ENCODE data around the gene DHRS4.

DHRS4 gene

DNA sequence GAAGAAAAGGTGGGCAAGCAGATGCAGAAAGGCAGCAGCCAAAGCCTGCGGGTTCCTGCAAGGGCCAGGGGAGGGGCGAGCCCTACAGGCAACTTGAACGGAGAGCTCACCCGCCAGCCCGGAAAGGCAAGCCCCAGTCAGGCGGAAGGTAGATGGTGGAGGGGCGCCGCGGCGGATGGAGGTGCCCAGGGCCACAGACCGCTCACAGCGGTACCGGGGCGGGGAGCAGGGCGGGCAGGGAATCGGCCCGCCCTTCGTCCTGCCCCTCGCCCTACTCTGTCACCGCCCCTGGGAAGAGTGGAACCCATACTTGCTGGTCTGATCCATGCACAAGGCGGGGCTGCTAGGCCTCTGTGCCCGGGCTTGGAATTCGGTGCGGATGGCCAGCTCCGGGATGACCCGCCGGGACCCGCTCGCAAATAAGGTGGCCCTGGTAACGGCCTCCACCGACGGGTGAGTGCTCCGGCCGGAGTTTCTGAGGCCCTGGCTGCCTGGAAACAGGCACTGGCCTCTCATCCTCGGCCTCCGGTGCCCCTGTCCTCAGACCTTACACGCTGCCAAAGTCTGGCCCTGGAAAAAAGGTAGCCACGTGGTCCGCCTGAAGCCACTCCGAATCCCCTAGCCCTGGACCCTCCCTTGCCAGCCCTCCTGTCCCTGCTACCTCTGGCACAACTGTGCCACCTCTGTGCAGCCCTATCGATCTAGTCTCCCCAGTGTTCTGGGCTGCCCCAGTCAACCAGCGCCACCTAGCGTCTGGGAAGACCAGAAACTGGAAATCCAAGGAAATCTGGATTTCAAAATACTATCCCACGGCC is at the start of gene DHRS4:
Gene DHRS4, plus strand, starts transcription at position 307 of the 815 bp plus-strand sequence. Its CDS starts 19 bp downstream, at position 326.
- DNase-seq = peak; percentile 78

DNA sequence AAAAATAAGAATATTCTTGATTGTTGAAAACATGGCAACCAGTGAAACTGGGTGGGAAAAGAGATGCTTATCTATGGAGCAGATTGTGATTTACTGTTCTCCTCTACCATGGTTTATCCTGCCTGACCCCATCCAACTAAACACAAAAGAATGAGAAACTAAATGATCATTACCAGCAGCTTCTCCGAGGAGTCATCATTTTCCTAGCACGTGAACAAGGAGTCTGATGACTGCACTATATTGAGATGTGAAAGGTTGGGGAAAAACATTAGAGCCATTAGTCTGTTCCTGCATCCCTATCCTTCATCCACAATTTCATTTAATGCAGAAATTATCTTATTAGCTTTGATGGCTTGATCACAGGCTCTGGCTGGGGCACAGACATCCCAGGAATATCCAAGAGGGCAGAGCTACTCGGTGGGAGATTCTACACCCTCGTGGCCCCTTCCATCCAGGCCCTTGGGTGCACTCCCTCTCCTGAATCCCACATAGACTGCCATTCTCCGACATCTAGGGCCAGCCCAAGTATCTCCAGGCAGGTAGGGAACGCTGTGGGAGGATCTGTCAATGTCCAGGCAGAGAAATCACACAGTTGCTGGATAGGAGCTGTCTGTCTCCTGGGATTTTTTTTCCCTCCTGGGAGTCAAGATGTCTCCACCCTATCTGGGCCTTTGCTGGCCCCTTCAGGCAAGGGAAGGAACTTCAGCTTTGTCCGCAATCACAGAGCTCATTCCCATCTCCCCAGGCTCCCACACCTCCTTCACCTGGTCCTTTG is 43.3 kb upstream of the DHRS4 start:
- peak; percentile 45 for DNase-seq

DNA sequence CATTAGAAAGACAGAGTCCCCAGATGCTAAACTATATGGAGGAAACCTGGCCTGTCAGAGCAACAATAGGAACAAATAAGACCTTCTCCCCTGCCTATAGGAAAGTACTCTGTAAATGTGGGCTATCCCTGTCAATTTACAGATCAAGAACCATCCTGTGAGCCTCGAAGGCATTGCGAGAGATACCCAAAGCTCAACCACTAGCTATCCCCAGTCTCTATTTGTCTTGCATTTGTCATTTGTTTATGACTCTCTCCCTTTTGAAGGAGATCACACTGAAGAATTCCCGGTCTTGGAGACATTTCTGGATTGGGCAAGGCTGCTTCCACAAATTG is 42.7 kb upstream of the DHRS4 start:
- DNase-seq = no peak

DNA sequence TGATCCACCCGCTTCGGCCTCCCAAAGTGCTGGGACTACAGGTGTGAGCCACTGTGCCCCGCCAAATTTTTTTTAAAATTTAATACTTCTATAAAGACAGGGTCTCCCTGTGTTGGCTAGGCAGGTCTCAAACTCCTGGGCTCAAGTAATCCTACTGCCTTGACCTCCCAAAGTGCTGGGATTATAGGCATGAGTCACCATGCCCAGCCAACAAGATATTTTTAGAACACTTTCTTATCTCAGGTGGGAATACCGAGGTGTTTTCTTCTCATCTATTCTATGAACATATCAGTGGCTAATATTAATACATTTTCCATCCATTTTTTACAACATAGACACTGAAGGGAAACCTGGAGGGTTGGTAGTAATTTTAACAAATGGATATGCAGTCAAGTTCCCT is 38.0 kb upstream of the DHRS4 start:
- DNase-seq = no peak

DNA sequence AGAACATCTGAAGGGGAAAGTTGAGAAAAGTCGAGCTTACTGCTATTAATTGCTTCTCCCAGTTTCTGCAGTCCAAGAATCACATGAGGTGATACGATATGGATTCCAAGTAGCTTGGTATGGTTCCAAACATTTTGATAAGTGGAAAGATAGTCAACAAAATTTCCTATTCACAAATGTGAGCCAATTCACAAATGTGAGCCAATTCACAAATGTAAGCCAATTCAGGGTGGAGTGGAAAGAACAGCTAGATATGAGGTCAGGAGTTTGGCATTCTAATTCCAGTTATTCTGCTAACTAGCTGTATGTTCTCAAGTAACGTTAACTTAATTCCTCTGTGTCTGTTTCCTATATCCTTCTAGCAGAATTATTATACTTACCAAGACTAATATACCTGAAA is 37.6 kb upstream of the DHRS4 start:
- DNase-seq = no peak

DNA sequence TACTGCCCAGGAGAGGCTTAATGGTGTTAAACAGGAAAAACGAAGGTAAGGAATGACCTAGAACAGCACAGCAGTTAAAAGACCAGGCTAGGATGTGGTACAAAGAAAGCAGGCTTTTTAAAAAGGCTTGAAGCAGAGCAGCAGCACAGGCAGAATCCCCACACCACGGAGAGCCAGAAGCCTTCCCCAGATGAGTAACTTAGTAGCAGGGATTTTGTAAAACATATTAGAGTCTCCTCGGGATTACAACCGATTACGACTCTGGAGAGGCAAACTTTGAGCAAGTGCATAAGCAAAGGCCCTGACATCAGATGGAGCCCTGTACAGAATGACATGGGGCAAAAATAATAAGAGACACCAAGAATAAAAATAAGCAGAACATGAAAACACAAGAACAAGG is 37.1 kb upstream of the DHRS4 start:
- DNase-seq = no peak

DNA sequence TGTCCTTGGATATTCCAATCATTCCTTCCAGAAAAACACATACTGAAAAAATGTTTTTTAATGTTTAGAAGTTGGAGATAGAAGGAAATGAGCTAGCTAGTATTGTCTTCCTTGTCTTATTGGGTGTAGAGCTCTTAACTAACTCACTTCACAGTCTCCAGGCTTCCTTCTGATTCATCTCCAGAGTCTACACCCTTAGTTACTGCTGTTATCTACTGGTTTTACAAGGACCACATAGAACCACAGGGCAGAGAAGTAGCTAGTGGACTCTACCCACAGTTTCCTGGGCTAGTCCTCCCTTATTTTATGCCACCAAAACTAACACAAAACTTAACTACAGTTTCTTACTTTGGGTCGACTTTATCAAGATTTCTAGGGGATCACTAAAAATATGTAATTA is 31.0 kb upstream of the DHRS4 start:
- DNase-seq = no peak

DNA sequence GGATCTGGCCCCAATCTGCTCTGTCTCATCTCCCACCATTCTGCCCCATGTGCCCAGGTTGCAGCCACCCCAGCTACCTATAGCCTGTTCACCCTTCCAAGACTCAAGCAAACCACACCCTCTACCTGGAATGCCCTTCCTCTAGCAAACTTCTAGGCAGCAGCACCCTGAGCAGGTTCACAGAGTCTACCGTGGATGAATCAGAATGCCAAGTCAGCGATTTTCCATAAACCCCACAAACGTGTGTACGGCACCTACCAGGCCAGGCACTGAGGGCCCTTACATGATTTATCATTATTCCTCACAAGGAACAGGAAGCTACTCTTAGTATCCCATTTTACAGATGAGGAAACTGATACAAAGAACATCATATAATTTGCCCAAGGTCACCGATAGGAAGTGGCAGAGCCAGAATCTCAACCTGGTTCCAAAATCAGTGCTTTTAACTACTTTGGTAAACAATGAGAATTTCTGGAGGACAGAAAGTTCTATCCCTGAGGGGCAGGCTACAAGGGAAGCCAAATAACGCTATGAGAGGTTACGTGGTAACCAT is 28.0 kb upstream of the DHRS4 start:
- DNase-seq = no peak

DNA sequence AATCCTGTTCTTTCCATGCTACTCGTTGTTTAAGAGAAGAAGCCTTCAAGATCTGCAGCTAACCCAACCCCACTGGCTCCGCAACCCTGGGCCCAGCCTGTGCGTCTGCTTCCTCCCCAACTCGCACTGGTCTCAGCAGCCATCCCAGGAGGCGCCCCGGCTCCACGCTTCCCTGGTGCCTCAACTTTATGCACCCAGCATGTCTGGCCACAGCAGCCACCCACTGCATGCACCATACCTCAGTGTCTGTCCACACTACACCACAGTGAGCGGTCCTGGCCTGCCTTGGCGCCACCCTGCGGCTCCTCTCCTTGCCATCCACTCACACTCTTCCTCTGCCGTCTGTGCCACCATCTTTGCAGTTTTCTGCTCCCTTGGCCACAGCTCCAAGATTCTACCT is 27.0 kb upstream of the DHRS4 start:
- DNase-seq = no peak

DNA sequence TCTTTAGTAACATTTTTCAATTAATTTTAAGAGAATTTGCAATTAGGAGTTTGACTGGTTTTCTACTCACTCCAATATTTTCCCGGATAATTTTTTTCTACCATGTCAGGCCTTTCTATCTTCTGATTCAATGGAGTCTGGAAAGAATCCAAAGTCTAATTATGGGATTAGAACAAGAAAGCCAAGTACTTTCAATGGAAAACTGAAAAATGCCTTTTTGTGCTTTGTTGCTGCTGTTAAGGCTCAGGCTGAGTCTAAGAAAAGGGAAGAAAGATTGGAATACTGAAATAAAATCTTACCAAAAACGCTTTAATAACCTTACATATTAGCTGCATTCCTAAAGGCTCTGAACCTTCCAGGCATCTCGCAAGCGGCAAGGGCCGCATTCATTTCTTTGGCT is 24.4 kb upstream of the DHRS4 start:
- DNase-seq = no peak

DNA sequence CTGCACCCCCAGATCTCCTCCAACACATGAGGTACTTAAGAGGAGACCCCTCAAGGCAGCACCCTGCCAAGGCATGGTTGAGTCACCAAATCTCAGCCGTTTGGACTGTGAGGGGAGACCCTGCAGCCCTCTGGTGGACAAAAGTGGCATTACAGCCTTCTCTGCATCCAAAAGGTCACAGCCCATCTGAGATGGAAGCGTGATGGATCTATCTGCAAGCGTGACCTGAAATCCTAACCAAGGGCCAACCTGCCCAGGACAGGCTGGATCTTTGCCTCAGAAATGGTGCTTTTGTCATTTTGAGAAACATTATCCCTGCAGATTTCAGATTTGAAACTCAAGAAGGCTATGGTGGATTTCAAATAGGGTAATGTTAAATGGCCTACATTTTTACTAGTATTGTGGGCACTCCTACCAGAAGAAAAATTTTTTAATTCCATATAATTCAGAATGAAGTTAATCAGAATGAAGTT is 23.7 kb upstream of the DHRS4 start:
- peak; percentile 55 for DNase-seq

DNA sequence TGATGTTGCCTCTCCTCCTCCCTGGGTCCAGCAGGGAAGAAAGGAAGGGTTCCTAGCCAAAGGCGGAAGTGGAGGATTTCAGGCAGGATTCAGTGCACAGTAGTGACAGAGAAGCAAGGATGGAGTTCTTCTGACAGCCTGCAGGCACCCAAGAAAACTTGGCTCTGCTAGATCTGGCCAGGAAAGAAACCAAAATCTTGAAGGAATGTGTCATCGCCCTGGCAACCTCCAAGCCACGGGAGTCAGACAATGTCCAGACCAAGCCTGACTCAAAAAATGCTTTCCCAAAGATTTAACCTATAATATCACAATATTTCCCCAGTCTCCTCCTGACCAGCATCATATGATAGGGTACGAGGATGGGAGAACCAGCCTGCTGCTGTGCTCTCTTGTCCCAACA is 22.8 kb upstream of the DHRS4 start:
- DNase-seq = peak; percentile 26

DNA sequence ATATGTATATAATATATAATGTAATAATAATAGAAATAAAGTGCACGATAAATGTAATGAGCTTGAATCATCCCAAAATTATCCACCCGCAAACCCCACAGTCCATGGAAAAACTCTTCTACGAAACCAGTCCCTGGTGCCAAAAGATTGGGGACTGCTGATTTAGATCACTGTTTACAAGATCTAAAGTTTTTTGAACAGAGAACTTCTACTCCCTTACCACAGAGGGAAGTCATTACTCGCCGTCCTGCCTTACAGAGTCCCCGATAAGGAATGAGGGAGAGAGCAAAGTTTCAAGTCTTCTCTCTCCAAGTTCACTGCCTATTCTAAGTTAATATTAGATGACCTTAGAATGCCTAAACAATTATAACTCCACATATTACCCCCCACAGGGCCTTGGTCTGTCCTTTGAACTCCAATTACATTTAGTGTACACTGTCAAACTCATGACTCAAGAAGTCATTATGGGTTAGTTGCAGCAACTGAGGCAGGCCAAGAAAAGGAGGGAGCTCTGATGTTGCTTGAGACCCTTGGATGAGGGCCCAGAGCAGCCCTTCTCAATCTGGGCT is 21.8 kb upstream of the DHRS4 start:
- DNase-seq = no peak

DNA sequence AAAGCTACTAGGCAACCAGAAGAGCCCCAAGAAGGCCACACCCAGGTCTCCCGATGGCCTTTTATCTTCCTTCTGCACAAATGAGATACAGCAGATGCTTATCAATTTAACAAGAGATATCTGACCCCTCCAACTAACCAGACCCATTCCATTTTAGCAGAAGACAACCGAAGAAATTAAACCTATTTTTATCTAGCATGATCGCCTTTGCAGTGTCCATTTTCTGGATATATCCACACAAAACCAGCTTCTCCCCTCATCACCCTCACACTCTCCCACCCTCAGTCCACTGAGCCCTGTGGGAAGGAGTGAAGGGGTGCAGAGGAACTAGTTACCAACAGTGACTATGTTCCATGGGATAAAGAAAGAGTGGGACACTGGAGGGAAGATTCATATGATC is 20.9 kb upstream of the DHRS4 start:
- DNase-seq = no peak

DNA sequence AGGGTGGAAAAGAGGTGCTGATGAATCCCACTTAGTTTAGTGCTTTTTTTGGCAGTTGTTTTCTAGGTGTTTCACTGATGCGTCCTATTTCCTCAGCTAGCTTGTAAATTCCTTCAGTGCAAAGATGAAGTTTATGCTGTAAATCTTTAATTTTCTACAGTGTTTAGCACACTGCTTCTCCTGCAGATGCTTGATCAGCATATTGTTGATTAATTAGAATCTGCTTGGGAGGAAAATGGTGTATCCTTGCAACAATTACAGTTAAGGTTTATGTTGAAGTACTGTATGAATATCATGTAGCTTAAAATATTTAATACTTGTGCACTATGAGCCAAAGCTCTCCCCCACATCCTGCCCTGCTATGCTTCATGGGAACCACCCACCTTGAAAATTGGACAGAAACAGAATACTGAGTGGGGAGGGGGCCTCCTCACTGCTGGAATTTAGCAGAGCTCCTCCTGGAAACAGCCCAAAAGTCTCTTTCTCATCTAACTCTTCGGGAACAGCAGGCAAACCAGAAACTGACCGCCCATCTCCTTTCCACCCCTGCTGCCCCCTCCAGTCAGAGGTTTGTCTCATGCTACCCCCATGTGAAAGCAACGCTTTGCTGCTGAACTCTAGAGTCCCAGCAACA is 20.3 kb upstream of the DHRS4 start:
- no peak for DNase-seq

DNA sequence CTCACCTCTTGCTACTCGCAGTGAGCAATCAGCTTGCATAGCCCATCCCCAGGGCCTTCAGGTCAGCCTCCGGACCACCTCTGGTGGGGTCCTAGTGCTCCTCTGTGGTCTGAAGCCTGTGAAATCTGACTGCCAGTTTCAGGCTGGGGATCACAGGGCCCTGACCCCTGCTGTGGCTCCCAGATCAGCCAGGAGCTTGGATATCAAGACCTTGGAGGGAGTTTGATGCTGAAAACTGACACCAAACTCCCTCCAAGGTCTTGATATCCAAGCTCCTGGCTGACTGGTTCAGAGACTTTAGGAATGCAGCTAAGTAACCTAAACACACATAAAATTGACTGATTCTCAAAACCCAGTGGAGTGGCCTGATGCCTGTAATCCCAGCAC is 19.8 kb upstream of the DHRS4 start:
- DNase-seq = no peak

DNA sequence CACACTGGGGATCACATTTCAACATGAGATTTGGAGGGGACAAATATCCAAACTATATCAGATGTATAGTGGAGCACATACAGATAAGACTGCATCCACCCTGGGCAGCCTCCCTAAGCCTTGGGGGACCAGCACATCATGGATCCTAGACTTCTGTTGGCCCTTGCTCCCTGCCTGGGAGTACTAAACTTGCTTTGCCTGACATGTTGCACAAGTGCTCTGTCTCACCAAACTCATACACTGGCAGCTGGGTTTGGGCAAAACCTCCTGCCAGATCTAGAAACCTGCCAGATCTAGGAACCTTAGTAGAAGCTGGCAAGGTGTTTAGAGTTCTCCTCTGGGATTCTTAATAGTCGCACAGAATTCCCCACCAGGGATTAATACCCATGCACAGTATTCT is 18.4 kb upstream of the DHRS4 start:
- DNase-seq = no peak

DNA sequence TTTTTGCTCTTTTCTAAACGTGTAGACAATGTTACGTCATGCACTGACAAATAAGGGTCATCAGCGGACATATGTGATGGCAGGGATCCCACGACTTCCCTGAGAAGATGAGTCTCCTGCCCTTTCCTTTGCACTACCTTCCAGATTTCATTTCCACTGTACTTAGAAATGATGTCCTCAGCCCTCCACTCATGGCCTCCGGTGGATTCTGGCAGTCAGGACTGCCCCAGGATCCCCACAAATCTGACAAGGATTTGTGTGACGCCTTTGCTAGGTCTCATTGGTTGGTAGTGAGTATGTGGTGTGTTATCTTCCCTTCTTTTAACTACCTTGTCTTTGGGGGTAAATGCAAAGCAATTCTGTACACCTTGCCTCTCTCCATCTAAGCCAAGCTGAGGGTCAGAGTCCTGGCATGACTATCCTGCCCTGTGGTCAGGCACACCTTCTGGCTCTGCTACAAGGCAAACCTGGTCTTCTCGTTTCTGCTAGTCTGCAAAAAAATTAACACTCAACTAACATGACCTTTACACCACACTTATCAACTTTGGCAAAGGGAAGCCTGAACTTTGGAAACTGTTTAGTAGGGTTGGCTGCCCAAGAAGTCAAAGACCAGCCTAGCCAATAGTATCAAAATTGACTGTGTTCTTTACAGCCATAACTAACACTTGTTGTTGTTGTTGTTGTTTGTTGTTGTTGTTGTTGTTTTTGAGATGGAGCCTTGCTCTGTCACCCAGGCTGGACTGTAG is 17.3 kb upstream of the DHRS4 start:
- no peak for DNase-seq

DNA sequence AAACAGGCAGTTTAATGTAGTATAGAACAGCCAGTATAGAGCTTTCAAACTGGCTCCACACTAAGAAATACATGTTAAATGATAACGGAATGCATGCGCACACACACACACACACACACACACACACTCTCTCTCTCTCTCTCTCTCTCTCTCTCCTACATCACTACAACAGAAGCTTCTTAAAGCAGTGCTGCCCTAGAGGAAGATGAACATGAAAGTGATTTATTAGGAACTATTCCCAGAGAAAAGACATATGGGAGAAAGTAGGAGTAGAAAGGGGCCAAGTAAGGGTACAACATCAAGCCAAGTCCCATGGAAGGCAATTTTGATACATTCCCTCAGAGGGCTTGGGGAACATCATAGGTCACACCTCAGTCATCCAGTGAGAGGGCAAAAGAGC is 16.4 kb upstream of the DHRS4 start:
- DNase-seq = no peak

DNA sequence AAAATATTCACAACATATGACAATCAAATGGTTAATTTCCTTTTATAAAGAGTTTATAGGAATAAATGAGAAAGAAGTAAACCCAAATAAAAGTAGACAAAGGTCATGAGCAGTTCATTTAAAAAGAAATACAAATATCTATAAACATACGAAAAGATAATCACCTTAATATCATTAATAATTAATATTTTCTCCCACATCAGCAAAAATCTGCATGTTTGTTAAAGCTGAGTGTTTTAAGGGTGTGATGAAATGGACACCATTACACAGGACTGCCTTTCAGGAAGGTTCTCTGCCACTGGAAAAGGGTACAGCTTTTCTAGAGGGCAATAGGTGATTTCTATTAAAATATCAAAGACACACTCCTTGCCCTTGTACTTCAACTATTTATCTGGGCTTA is 14.7 kb upstream of the DHRS4 start:
- DNase-seq = no peak

DNA sequence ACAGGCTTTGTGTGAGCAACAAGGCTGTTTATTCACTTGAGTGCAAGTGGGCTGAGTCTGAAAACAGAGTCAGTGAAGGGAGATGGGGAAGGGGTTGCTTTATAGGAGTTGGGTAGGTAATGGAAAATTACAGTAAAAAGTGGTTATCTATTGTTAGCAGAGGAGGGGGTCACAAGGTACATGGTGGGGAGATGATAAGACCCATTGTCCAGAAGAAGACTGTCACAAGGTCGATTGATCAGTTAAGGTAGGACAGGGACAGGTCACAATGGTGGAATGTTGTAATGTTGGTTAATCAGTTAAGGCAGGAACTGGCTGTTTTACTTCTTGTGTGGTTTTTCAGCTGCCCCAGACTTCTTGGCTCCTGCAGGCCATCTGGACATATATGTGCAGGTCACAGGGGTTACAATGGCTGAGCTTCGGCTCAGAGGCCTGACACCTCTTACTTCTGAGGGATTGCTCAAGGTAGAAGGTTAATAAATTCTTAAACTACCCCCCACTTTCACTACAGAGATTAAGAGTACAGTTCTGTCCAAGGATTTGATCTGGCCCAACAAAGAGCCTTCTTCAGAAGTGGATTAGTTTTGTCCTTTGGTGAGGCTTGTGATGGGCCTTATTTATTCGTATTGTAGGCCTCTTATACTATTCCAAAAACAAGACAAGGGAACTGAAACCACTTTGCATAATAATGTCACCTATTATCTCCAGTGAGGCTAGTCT is 13.8 kb upstream of the DHRS4 start:
- no peak for DNase-seq

DNA sequence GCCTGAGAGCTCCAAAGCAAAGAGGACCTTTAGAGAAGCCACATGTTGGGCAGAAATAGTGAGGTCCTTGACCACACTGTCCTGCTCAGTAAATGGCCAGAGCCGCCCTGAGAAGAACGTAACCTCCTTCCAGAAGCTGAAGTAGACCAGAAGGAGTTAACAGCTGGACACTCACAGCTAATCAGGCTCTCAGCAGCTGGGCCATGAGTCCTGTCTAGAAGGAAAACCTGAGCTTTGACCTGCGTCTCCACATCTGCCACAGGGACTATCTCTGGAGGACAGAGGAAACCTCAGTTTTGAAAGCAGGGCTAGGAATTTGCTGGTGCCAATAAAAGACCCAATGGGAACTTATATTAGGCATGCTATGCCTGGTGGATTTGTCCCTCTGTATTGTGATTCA is 12.3 kb upstream of the DHRS4 start:
- DNase-seq = no peak
